OCI-LY1 (cell line): ENCODE measurements around the gene CENPT.

Source experiments
- H2AFZ ChIP-seq: fragments of 200-600 bp; sonication (generic), shearing (Covaris generic); 2 replicates; pipeline ENCODE4 v1.6.0; 2014; ENCODE audit warnings: antibody characterized with exemption, mild to moderate bottlenecking, low read length
- H3F3A ChIP-seq: fragments of 200-600 bp; sonication (generic), shearing (Covaris generic); 2 replicates; pipeline ENCODE4 v1.6.0; 2014; ENCODE audit warnings: mild to moderate bottlenecking, antibody characterized with exemption, low read length, moderate library complexity; ENCODE audit not compliant: insufficient read depth
- H3K27ac ChIP-seq: fragments of 200-600 bp; sonication (generic); 2 replicates; pipeline ENCODE4 v1.5.1; 2014; ENCODE audit warnings: low read length, mixed run types, mild to moderate bottlenecking, low read depth; ENCODE audit not compliant: poor library complexity, severe bottlenecking
- H3K27me3 ChIP-seq: fragments of 200-600 bp; sonication (generic); 2 replicates; pipeline ENCODE4 v1.6.0; 2014; ENCODE audit warnings: antibody characterized with exemption, mild to moderate bottlenecking, low read length, moderate library complexity; ENCODE audit not compliant: insufficient read depth
- H3K36me3 ChIP-seq: fragments of 200-600 bp; sonication (generic); 2 replicates; pipeline ENCODE4 v1.6.1; 2014; ENCODE audit warnings: mild to moderate bottlenecking, antibody characterized with exemption, low read length, moderate library complexity, mixed read lengths; ENCODE audit not compliant: insufficient read depth
- H3K4me1 ChIP-seq: fragments of 200-600 bp; sonication (generic); 2 replicates; pipeline ENCODE4 v1.5.1; 2014; ENCODE audit warnings: mild to moderate bottlenecking, low read length, moderate library complexity; ENCODE audit not compliant: insufficient read depth, severe bottlenecking
- H3K4me2 ChIP-seq: fragments of 200-600 bp; sonication (generic), shearing (Covaris generic); 2 replicates; pipeline ENCODE4 v1.6.1; 2014; ENCODE audit warnings: low read length
- H3K4me3 ChIP-seq: fragments of 200-600 bp; sonication (generic); 2 replicates; pipeline ENCODE4 v1.5.1; 2014; ENCODE audit warnings: low read length, low read depth, mild to moderate bottlenecking, mixed read lengths; ENCODE audit not compliant: poor library complexity, severe bottlenecking
- H3K79me2 ChIP-seq: fragments of 200-600 bp; shearing (Covaris generic); 2 replicates; pipeline ENCODE4 v1.6.1; 2016; ENCODE audit warnings: mixed run types, low read length, mixed read lengths; ENCODE audit not compliant: insufficient read depth
- H3K9ac ChIP-seq: fragments of 200-600 bp; sonication (generic), shearing (Covaris generic); 2 replicates; pipeline ENCODE4 v1.6.1; 2014; ENCODE audit warnings: mild to moderate bottlenecking, low read length, mixed read lengths
- H3K9me2 ChIP-seq: fragments of 200-600 bp; sonication (generic), shearing (Covaris generic); 2 replicates; pipeline ENCODE4 v1.6.1; 2014; ENCODE audit warnings: low read depth, mild to moderate bottlenecking, low read length, mixed read lengths
- H3K9me3 ChIP-seq: fragments of 200-600 bp; shearing (Covaris generic); 2 replicates; pipeline ENCODE4 v1.6.1; 2014; ENCODE audit warnings: low read length, mixed read lengths
- H4K20me1 ChIP-seq: fragments of 200-600 bp; sonication (generic), shearing (Covaris generic); 2 replicates; pipeline ENCODE4 v1.6.0; 2016; ENCODE audit warnings: mild to moderate bottlenecking, low read length; ENCODE audit not compliant: insufficient read depth
- CTCF ChIP-seq: fragments of 200-600 bp; sonication (generic), shearing (Covaris generic); IDR thresholded peaks from 2 replicates; pipeline ENCODE4 v1.5.1; 2017; ENCODE audit warnings: mild to moderate bottlenecking, antibody characterized with exemption, low read length, moderate library complexity, mixed read lengths
- EZH2 ChIP-seq: fragments of 200-600 bp; sonication (generic), shearing (Covaris generic); IDR thresholded peaks from 2 replicates; pipeline ENCODE4 v1.8.0; 2017; ENCODE audit warnings: borderline replicate concordance, mixed run types, mild to moderate bottlenecking, antibody characterized with exemption, low read length, moderate library complexity, mixed read lengths

CENPT gene

DNA sequence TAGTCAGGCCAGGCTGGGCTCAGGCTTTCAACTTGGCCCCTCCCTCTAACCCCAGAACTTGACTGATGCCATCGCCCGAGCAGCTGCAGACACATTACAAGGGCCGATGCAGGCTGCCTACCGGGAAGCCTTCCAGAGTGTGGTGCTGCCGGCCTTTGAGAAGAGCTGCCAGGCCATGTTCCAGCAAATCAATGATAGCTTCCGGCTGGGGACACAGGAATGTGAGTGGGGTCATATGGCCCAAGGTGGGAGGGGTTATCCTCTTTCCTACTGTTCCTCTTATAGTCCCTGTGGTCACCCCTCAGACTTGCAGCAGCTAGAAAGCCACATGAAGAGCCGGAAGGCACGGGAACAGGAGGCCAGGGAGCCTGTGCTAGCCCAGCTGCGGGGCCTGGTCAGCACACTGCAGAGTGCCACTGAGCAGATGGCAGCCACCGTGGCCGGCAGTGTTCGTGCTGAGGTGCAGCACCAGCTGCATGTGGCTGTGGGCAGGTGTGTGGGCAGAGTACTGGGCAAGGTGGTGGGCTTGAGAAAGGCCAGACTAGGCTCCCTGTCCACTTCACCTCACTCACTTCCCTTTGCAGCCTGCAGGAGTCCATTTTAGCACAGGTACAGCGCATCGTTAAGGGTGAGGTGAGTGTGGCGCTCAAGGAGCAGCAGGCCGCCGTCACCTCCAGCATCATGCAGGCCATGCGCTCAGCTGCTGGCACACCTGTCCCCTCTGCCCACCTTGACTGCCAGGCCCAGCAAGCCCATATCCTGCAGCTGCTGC is 35.1 kb upstream of the CENPT start:
- H3K36me3 ChIP-seq = peaks cover 89% of the 10 kb centered on the region
- no peak overlapping the region for H3K4me2 ChIP-seq
- no peaks in the 10 kb centered on the region for H3F3A ChIP-seq
- no peak overlapping the region for H3K27ac ChIP-seq
- H4K20me1 ChIP-seq = no peaks in the 10 kb centered on the region
- TF ChIP-seq EZH2 = no peak
- no peak for TF ChIP-seq CTCF
- H2AFZ ChIP-seq = no peak overlapping the region
- H3K9ac ChIP-seq = no peak overlapping the region
- H3K4me1 ChIP-seq = no peaks in the 10 kb centered on the region
- H3K4me3 ChIP-seq = no peak overlapping the region
- no peaks in the 10 kb centered on the region for H3K9me2 ChIP-seq
- no peaks in the 10 kb centered on the region for H3K27me3 ChIP-seq
- no peaks in the 10 kb centered on the region for H3K79me2 ChIP-seq
- no peaks in the 10 kb centered on the region for H3K9me3 ChIP-seq

GRCh38 chr16:67881621-67882161 is 34.2 kb upstream of the CENPT start:
- Histone ChIP-seq H3K36me3 (peaks cover 96% of the 10 kb centered on the region), H4K20me1 (no peaks in the 10 kb centered on the region), H3K4me2 (no peak overlapping the region), H3K9me3 (no peaks in the 10 kb centered on the region), H3K4me1 (no peaks in the 10 kb centered on the region), H3K27me3 (no peaks in the 10 kb centered on the region), H3K9me2 (no peaks in the 10 kb centered on the region), H3K9ac (no peak overlapping the region), H3K27ac (no peak overlapping the region), H2AFZ (no peak overlapping the region), H3K4me3 (no peak overlapping the region), H3K79me2 (no peaks in the 10 kb centered on the region), H3F3A (no peaks in the 10 kb centered on the region)
- TF ChIP-seq EZH2 (no peak), CTCF (no peak)

DNA sequence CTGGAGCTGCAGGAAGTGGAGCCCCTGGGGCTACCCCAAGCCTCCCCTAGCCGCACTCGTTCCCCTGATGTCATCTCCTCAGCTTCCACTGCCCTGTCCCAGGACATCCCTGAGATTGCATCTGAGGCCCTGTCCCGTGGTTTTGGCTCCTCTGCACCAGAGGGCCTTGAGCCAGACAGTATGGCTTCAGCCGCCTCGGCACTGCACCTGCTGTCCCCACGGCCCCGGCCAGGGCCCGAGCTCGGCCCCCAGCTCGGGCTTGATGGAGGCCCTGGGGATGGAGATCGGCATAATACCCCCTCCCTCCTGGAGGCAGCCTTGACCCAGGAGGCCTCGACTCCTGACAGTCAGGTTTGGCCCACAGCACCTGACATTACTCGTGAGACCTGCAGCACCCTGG is 33.1 kb upstream of the CENPT start:
- Histone ChIP-seq H3K9ac (no peak overlapping the region), H3K27me3 (no peaks in the 10 kb centered on the region), H3F3A (no peaks in the 10 kb centered on the region), H2AFZ (no peak overlapping the region), H3K9me3 (no peaks in the 10 kb centered on the region), H3K9me2 (no peaks in the 10 kb centered on the region), H3K36me3 (peaks cover 97% of the 10 kb centered on the region), H3K4me2 (no peak overlapping the region), H3K79me2 (0 out of 2 replicates have a peak, but pooled peaks cover 2% of the 10 kb centered on the region), H3K27ac (no peak overlapping the region), H4K20me1 (no peaks in the 10 kb centered on the region), H3K4me3 (no peak overlapping the region), H3K4me1 (no peaks in the 10 kb centered on the region)
- no peak for TF ChIP-seq CTCF
- no peak for TF ChIP-seq EZH2
